ENCODE results near the gene TMEM255B.

DNA sequence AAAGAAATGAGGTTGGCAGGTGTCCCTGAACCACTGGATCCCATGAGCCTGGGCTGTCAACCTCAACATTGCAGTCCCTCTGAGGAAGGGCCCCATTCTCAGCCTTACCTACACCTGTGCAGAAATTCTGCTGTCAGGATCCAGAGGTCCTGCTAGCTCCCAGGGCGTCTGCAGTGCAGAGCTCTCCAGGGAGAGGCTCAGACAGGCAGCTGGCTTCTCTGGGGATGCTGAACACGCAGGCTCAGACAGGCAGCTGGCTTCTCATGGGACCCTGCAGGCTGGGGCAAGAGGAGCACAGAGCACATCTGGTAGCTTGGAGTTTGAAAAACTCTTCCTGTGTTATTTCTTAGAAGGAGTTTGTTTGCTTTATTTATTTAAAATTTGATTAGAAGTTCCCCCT lies 50.9 kb downstream of the TMEM255B start:
- TF ChIP-seq POLR2A (IDR thresholded peaks at IDR 0.05; ENCODE audit: low read depth, low read length) = no peak
- no peak for TF ChIP-seq FOS (IDR thresholded peaks at IDR 0.05; ENCODE audit: borderline replicate concordance, insufficient read depth, low read length)
- TF ChIP-seq, protein P1, sequence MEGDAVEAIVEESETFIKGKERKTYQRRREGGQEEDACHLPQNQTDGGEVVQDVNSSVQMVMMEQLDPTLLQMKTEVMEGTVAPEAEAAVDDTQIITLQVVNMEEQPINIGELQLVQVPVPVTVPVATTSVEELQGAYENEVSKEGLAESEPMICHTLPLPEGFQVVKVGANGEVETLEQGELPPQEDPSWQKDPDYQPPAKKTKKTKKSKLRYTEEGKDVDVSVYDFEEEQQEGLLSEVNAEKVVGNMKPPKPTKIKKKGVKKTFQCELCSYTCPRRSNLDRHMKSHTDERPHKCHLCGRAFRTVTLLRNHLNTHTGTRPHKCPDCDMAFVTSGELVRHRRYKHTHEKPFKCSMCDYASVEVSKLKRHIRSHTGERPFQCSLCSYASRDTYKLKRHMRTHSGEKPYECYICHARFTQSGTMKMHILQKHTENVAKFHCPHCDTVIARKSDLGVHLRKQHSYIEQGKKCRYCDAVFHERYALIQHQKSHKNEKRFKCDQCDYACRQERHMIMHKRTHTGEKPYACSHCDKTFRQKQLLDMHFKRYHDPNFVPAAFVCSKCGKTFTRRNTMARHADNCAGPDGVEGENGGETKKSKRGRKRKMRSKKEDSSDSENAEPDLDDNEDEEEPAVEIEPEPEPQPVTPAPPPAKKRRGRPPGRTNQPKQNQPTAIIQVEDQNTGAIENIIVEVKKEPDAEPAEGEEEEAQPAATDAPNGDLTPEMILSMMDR (IDR thresholded peaks at IDR 0.05; ENCODE audit: extremely low read depth in 1 of 2, insufficient read depth in 1 of 2, low read depth in 1 of 2, low read length in 2 of 2) = no peak
